Epithelial cell of proximal tubule (primary cell): ENCODE measurements around the gene NBR1. TPM values are rescaled to one million over a fixed set of nuclear protein-coding genes. Genes with fewer than 3 reads are reported as not detected.

Experiments used
- DNase-seq: peaks from one replicate; pipeline ENCODE4 v3.0.0-alpha.2; 2011; ENCODE audit warnings: low read depth
- H3K4me3 ChIP-seq: 2 replicates; pipeline ENCODE4 v1.5.1; 2011; ENCODE audit warnings: low read depth, mild to moderate bottlenecking, low read length
- CTCF ChIP-seq: conservative IDR thresholded peaks from 2 replicates; pipeline ENCODE4 v1.5.1; 2012; ENCODE audit warnings: low read depth, mild to moderate bottlenecking, low read length
- total RNA-seq: library from RNA; depleted of rRNA; stranded (reverse); fragments of >200 nt; gene quantifications from 2 replicates; pipeline ENCODE4 v1.2.3, GENCODE V29; 2015

NBR1 gene
- total RNA-seq, 1 donor from 2014 or later, result 32.1 TPM

GRCh38 chr17:43213545-43213944 lies 42.5 kb downstream of the NBR1 start:
- TF ChIP-seq CTCF, result no peak
- no peak for DNase-seq
- H3K4me3 ChIP-seq, result no peak overlapping the region

- no peak for TF ChIP-seq CTCF
- DNase-seq, result no peak
- H3K4me3 ChIP-seq, result no peak overlapping the region
Measured at GRCh38 chr17:43215341-43215740, 44.3 kb downstream of the NBR1 start.

- H3K4me3 ChIP-seq, result no peak overlapping the region
- no peak for DNase-seq
- TF ChIP-seq CTCF, result no peak
Measured at GRCh38 chr17:43216369-43216761, 45.4 kb downstream of the NBR1 start.

GRCh38 chr17:43216762-43217613 lies 46.0 kb downstream of the NBR1 start:
- no peak for DNase-seq
- H3K4me3 ChIP-seq, result no peak overlapping the region
- no peak for TF ChIP-seq CTCF

- H3K4me3 ChIP-seq, result no peak overlapping the region
- TF ChIP-seq CTCF, result no peak
- no peak for DNase-seq
Measured at GRCh38 chr17:43217614-43218087, 46.6 kb downstream of the NBR1 start.

GRCh38 chr17:43219001-43219400 lies 48.0 kb downstream of the NBR1 start:
- no peak for DNase-seq
- no peak for TF ChIP-seq CTCF
- no peak overlapping the region for H3K4me3 ChIP-seq
